ENCODE data around the gene AXIN1. TPM values are rescaled to one million over a fixed set of nuclear protein-coding genes. Genes with fewer than 3 reads are reported as not detected.

AXIN1 gene
- total RNA-seq, 1 experiment from 2014 or later = 42.0 TPM

- Histone ChIP-seq H3K36me3 (ENCODE audit: low read depth) (no peaks in the 10 kb centered on the region), H2AFZ (peak overlapping the region; percentile 79; the same call in 1 of the 2 replicates), H3K9me2 (ENCODE audit: insufficient read depth) (no peaks in the 10 kb centered on the region), H3K4me2 (peak overlapping the region; percentile 86), H3K4me1 (replicated peaks; ENCODE audit: insufficient read depth) (no peaks in the 10 kb centered on the region), H3K27ac (no peak overlapping the region), H3K79me2 (ENCODE audit: low read depth) (no peaks in the 10 kb centered on the region), H3K4me3 (peak overlapping the region; percentile 67), H3K9me3 (ENCODE audit: insufficient read depth, low read depth) (no peaks in the 10 kb centered on the region), H3F3A (ENCODE audit: insufficient read depth, low read depth) (peaks cover 26% of the 10 kb centered on the region; the same call in 1 of the 2 replicates), H4K20me1 (ENCODE audit: insufficient read depth) (no peaks in the 10 kb centered on the region), H3K27me3 (ENCODE audit: insufficient read depth, low read depth) (no peaks in the 10 kb centered on the region)
- ChIA-PET CTCF (interaction anchor here (1.0 kb wide), 1 partner anchor 11 kb away, joined by 3 read pairs; the partner anchor contains the start of gene MRPL28), POLR2A (ENCODE audit: unreplicated experiment) (no interaction called here)
- no peak for DNase-seq
- no peak for TF ChIP-seq EZH2 (IDR thresholded peaks at IDR 0.05; ENCODE audit: low read depth)
- TF ChIP-seq, protein P1, sequence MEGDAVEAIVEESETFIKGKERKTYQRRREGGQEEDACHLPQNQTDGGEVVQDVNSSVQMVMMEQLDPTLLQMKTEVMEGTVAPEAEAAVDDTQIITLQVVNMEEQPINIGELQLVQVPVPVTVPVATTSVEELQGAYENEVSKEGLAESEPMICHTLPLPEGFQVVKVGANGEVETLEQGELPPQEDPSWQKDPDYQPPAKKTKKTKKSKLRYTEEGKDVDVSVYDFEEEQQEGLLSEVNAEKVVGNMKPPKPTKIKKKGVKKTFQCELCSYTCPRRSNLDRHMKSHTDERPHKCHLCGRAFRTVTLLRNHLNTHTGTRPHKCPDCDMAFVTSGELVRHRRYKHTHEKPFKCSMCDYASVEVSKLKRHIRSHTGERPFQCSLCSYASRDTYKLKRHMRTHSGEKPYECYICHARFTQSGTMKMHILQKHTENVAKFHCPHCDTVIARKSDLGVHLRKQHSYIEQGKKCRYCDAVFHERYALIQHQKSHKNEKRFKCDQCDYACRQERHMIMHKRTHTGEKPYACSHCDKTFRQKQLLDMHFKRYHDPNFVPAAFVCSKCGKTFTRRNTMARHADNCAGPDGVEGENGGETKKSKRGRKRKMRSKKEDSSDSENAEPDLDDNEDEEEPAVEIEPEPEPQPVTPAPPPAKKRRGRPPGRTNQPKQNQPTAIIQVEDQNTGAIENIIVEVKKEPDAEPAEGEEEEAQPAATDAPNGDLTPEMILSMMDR (conservative IDR thresholded peaks at IDR 0.05) = no peak
- intact Hi-C loops (cut with micrococcal nuclease; ENCODE audit: unreplicated experiment) = loop anchor here (10.0 kb wide), 1 partner anchor 264 kb away; the partner anchor contains the start of genes MCRIP2 and WDR90
- no TSS peak for BruUV-seq (replicated peaks)
Measured at GRCh38 chr16:381012-381788, 28.7 kb upstream of the AXIN1 start.

- no peak for DNase-seq
- TF ChIP-seq, protein P1 (conservative IDR thresholded peaks at IDR 0.05) = no peak
- no peak for TF ChIP-seq EZH2 (IDR thresholded peaks at IDR 0.05; ENCODE audit: low read depth)
- Histone ChIP-seq H3F3A (ENCODE audit: insufficient read depth, low read depth) (peaks cover 26% of the 10 kb centered on the region; the same call in 1 of the 2 replicates), H3K79me2 (ENCODE audit: low read depth) (no peaks in the 10 kb centered on the region), H3K27me3 (ENCODE audit: insufficient read depth, low read depth) (no peaks in the 10 kb centered on the region), H3K27ac (no peak overlapping the region), H3K4me3 (peak overlapping the region; percentile 67), H3K4me2 (peak overlapping the region; percentile 86), H2AFZ (peak overlapping the region; percentile 79; the same call in 1 of the 2 replicates), H3K9me2 (ENCODE audit: insufficient read depth) (no peaks in the 10 kb centered on the region), H3K36me3 (ENCODE audit: low read depth) (no peaks in the 10 kb centered on the region), H3K4me1 (replicated peaks; ENCODE audit: insufficient read depth) (no peaks in the 10 kb centered on the region), H4K20me1 (ENCODE audit: insufficient read depth) (no peaks in the 10 kb centered on the region), H3K9me3 (ENCODE audit: insufficient read depth, low read depth) (no peaks in the 10 kb centered on the region)
- intact Hi-C loops (cut with micrococcal nuclease; ENCODE audit: unreplicated experiment) = loop anchor here (10.0 kb wide), 1 partner anchor 264 kb away; the partner anchor contains the start of genes MCRIP2 and WDR90
- BruUV-seq (replicated peaks) = no TSS peak
- POLR2A ChIA-PET (ENCODE audit: unreplicated experiment) = no interaction called here
- CTCF ChIA-PET = interaction anchor here (1.0 kb wide), 1 partner anchor 10 kb away, joined by 3 read pairs; the partner anchor contains the start of gene MRPL28
Measured at GRCh38 chr16:380762-381011, 28.2 kb upstream of the AXIN1 start.

- H3K9me2 ChIP-seq (ENCODE audit: insufficient read depth) = no peaks in the 10 kb centered on the region
- no peaks in the 10 kb centered on the region for H3K9me3 ChIP-seq (ENCODE audit: insufficient read depth, low read depth)
- H3K4me1 ChIP-seq (replicated peaks; ENCODE audit: insufficient read depth) = no peaks in the 10 kb centered on the region
- H4K20me1 ChIP-seq (ENCODE audit: insufficient read depth) = no peaks in the 10 kb centered on the region
- no peaks in the 10 kb centered on the region for H3K36me3 ChIP-seq (ENCODE audit: low read depth)
- CTCF ChIA-PET = no interaction called here
- no peak for DNase-seq
- peak overlapping the region; percentile 67; the same call in 1 of the 2 replicates for H3K4me3 ChIP-seq
- no peak for TF ChIP-seq EZH2 (IDR thresholded peaks at IDR 0.05; ENCODE audit: low read depth)
- TF ChIP-seq, protein P1 (conservative IDR thresholded peaks at IDR 0.05) = no peak
- intact Hi-C loops (cut with micrococcal nuclease; ENCODE audit: unreplicated experiment) = loop anchor here (10.0 kb wide), 1 partner anchor 265 kb away; the partner anchor contains the start of genes MCRIP2 and WDR90
- no peaks in the 10 kb centered on the region for H3K79me2 ChIP-seq (ENCODE audit: low read depth)
- H3K4me2 ChIP-seq = peak overlapping the region; percentile 86
- H3F3A ChIP-seq (ENCODE audit: insufficient read depth, low read depth) = peaks cover 26% of the 10 kb centered on the region; the same call in 1 of the 2 replicates
- H2AFZ ChIP-seq = no peak overlapping the region
- TSS peak; percentile 26 for BruUV-seq (replicated peaks)
- no peaks in the 10 kb centered on the region for H3K27me3 ChIP-seq (ENCODE audit: insufficient read depth, low read depth)
- POLR2A ChIA-PET (ENCODE audit: unreplicated experiment) = no interaction called here
- no peak overlapping the region for H3K27ac ChIP-seq
Measured at GRCh38 chr16:379961-380761, 27.6 kb upstream of the AXIN1 start.

All from PC-9 (cell line).